GM19324 (cell line): ENCODE measurements around the gene PNMA1.
A peak's percentile ranks its signal among the peaks of the same experiment; 100 is the strongest.

Source experiments
- ATAC-seq: cut with Tn5 transposase; IDR thresholded peaks from one replicate; pipeline ENCODE4 v1.9.1; 2021; ENCODE audit warnings: mild to moderate bottlenecking, moderate library complexity; ENCODE audit not compliant: unreplicated experiment, low FRiP score

Gene PNMA1

GRCh38 chr14:73739174-73739898 lies 25.2 kb upstream of the PNMA1 start:
- ATAC-seq, result no peak

- no peak for ATAC-seq
Measured at GRCh38 chr14:73738518-73739173, 24.5 kb upstream of the PNMA1 start.

GRCh38 chr14:73736842-73737241 lies 22.7 kb upstream of the PNMA1 start:
- no peak for ATAC-seq

- no peak for ATAC-seq
Measured at GRCh38 chr14:73732006-73732405, 17.8 kb upstream of the PNMA1 start.

- no peak for ATAC-seq
Measured at GRCh38 chr14:73731111-73731510, 16.9 kb upstream of the PNMA1 start.

GRCh38 chr14:73729556-73730265 lies 15.5 kb upstream of the PNMA1 start:
- ATAC-seq, result no peak

GRCh38 chr14:73728717-73729330 lies 14.6 kb upstream of the PNMA1 start:
- ATAC-seq, result peak; percentile 49

GRCh38 chr14:73727166-73727565 lies 13.0 kb upstream of the PNMA1 start:
- ATAC-seq, result no peak

GRCh38 chr14:73726025-73726961 lies 12.1 kb upstream of the PNMA1 start:
- ATAC-seq, result no peak

- no peak for ATAC-seq
Measured at GRCh38 chr14:73725116-73726024, 11.2 kb upstream of the PNMA1 start.

GRCh38 chr14:73724696-73725095 lies 10.5 kb upstream of the PNMA1 start:
- no peak for ATAC-seq

GRCh38 chr14:73723797-73724661 lies 9.8 kb upstream of the PNMA1 start:
- ATAC-seq, result no peak

GRCh38 chr14:73723406-73723796 lies 9.2 kb upstream of the PNMA1 start:
- ATAC-seq, result no peak

GRCh38 chr14:73722581-73722980 lies 8.4 kb upstream of the PNMA1 start:
- no peak for ATAC-seq

- ATAC-seq, result no peak
Measured at GRCh38 chr14:73721101-73721821, 7.1 kb upstream of the PNMA1 start.

GRCh38 chr14:73720636-73721035 lies 6.5 kb upstream of the PNMA1 start:
- no peak for ATAC-seq

GRCh38 chr14:73719791-73720190 lies 5.6 kb upstream of the PNMA1 start:
- ATAC-seq, result no peak

GRCh38 chr14:73719361-73719760 lies 5.2 kb upstream of the PNMA1 start:
- no peak for ATAC-seq
